NCI-H460 (cell line): ENCODE measurements around the gene OTOF. TPM values are rescaled to one million over a fixed set of nuclear protein-coding genes. Genes with fewer than 3 reads are reported as not detected.

Experiments used
- DNase-seq: peaks from one replicate; pipeline ENCODE4 v3.0.0-alpha.2; 2016; ENCODE audit warnings: low read depth; ENCODE audit errors: extremely low read depth
- total RNA-seq: library from RNA; depleted of rRNA; stranded (reverse); fragments of >200 nt; shearing (Covaris generic); gene quantifications from 2 replicates; pipeline ENCODE4 v1.2.3, GENCODE V29; 2014

Gene OTOF
- total RNA-seq, 1 experiment from 2014 or later = not detected

GRCh38 chr2:26466662-26467310 lies 11.1 kb downstream of the OTOF start:
- no peak for DNase-seq

GRCh38 chr2:26465981-26466471 lies 11.9 kb downstream of the OTOF start:
- DNase-seq = no peak

- no peak for DNase-seq
These were observed 12.5 kb downstream of the OTOF start for GRCh38 chr2:26465266-26465925.

GRCh38 chr2:26464390-26465265 lies 13.3 kb downstream of the OTOF start:
- no peak for DNase-seq

GRCh38 chr2:26463244-26464192 lies 14.4 kb downstream of the OTOF start:
- no peak for DNase-seq

GRCh38 chr2:26462511-26463243 lies 15.2 kb downstream of the OTOF start:
- peak; percentile 65 for DNase-seq

- DNase-seq = no peak
These were observed 15.8 kb downstream of the OTOF start for GRCh38 chr2:26462100-26462499.

GRCh38 chr2:26461601-26462023 lies 16.3 kb downstream of the OTOF start:
- no peak for DNase-seq

- DNase-seq = no peak
These were observed 17.3 kb downstream of the OTOF start for GRCh38 chr2:26460613-26461031.

- DNase-seq = no peak
These were observed 17.8 kb downstream of the OTOF start for GRCh38 chr2:26459991-26460612.

GRCh38 chr2:26458365-26459042 lies 19.4 kb downstream of the OTOF start:
- no peak for DNase-seq

GRCh38 chr2:26457695-26458364 lies 20.1 kb downstream of the OTOF start:
- no peak for DNase-seq

- DNase-seq = no peak
These were observed 20.7 kb downstream of the OTOF start for GRCh38 chr2:26457251-26457666.

- DNase-seq = no peak
These were observed 21.3 kb downstream of the OTOF start for GRCh38 chr2:26456440-26457250.

GRCh38 chr2:26455670-26456439 lies 22.1 kb downstream of the OTOF start:
- no peak for DNase-seq

- DNase-seq = no peak
These were observed 22.8 kb downstream of the OTOF start for GRCh38 chr2:26455037-26455669.
